Measurements from ENCODE around the gene CACNA1A.

Gene CACNA1A

GRCh38 chr19:13238891-13239534 lies 267.3 kb downstream of the CACNA1A start:
- H3K36me3 ChIP-seq (ENCODE audit: insufficient read depth, low read length): no peaks in the 10 kb centered on the region
- H3K4me2 ChIP-seq (ENCODE audit: low read length): no peak overlapping the region
- H3K4me1 ChIP-seq (ENCODE audit: control insufficient read depth, insufficient read depth, low read length): peaks cover 4% of the 10 kb centered on the region
- H3K4me3 ChIP-seq (ENCODE audit: low read length): no peak overlapping the region
- H3K9ac ChIP-seq (ENCODE audit: low read depth, low read length): no peak overlapping the region
- H3K9me3 ChIP-seq (replicated peaks; ENCODE audit: low read length): no peaks in the 10 kb centered on the region
- H3K27me3 ChIP-seq (ENCODE audit: control insufficient read depth, insufficient read depth, low read length): peaks cover 32% of the 10 kb centered on the region

GRCh38 chr19:13234518-13234917 lies 271.8 kb downstream of the CACNA1A start:
- Histone ChIP-seq H3K36me3 (ENCODE audit: insufficient read depth, low read length) (no peaks in the 10 kb centered on the region), H3K9ac (ENCODE audit: low read depth, low read length) (no peak overlapping the region), H3K4me3 (ENCODE audit: low read length) (no peak overlapping the region), H3K4me2 (ENCODE audit: low read length) (no peak overlapping the region), H3K4me1 (ENCODE audit: control insufficient read depth, insufficient read depth, low read length) (no peaks in the 10 kb centered on the region), H3K27me3 (ENCODE audit: control insufficient read depth, insufficient read depth, low read length) (peaks cover 29% of the 10 kb centered on the region), H3K9me3 (replicated peaks; ENCODE audit: low read length) (no peaks in the 10 kb centered on the region)

- Histone ChIP-seq H3K9me3 (replicated peaks; ENCODE audit: low read length) (no peaks in the 10 kb centered on the region), H3K4me1 (ENCODE audit: control insufficient read depth, insufficient read depth, low read length) (no peaks in the 10 kb centered on the region), H3K27me3 (ENCODE audit: control insufficient read depth, insufficient read depth, low read length) (peaks cover 40% of the 10 kb centered on the region), H3K4me2 (ENCODE audit: low read length) (no peak overlapping the region), H3K4me3 (ENCODE audit: low read length) (no peak overlapping the region), H3K36me3 (ENCODE audit: insufficient read depth, low read length) (no peaks in the 10 kb centered on the region), H3K9ac (ENCODE audit: low read depth, low read length) (no peak overlapping the region)
Observed at GRCh38 chr19:13231663-13232062, 274.6 kb downstream of the CACNA1A start.

- Histone ChIP-seq H3K27me3 (ENCODE audit: control insufficient read depth, insufficient read depth, low read length) (peaks cover 49% of the 10 kb centered on the region), H3K36me3 (ENCODE audit: insufficient read depth, low read length) (no peaks in the 10 kb centered on the region), H3K4me1 (ENCODE audit: control insufficient read depth, insufficient read depth, low read length) (no peaks in the 10 kb centered on the region), H3K4me2 (ENCODE audit: low read length) (no peak overlapping the region), H3K4me3 (ENCODE audit: low read length) (no peak overlapping the region), H3K9me3 (replicated peaks; ENCODE audit: low read length) (no peaks in the 10 kb centered on the region), H3K9ac (ENCODE audit: low read depth, low read length) (no peak overlapping the region)
Observed at GRCh38 chr19:13229246-13229645, 277.0 kb downstream of the CACNA1A start.

GRCh38 chr19:13228561-13228960 lies 277.7 kb downstream of the CACNA1A start:
- Histone ChIP-seq H3K36me3 (ENCODE audit: insufficient read depth, low read length) (no peaks in the 10 kb centered on the region), H3K4me2 (ENCODE audit: low read length) (no peak overlapping the region), H3K9me3 (replicated peaks; ENCODE audit: low read length) (no peaks in the 10 kb centered on the region), H3K4me3 (ENCODE audit: low read length) (no peak overlapping the region), H3K9ac (ENCODE audit: low read depth, low read length) (no peak overlapping the region), H3K27me3 (ENCODE audit: control insufficient read depth, insufficient read depth, low read length) (peaks cover 50% of the 10 kb centered on the region), H3K4me1 (ENCODE audit: control insufficient read depth, insufficient read depth, low read length) (no peaks in the 10 kb centered on the region)

GRCh38 chr19:13226983-13227382 lies 279.3 kb downstream of the CACNA1A start:
- H3K4me2 ChIP-seq (ENCODE audit: low read length): no peak overlapping the region
- H3K36me3 ChIP-seq (ENCODE audit: insufficient read depth, low read length): no peaks in the 10 kb centered on the region
- H3K9ac ChIP-seq (ENCODE audit: low read depth, low read length): no peak overlapping the region
- no peaks in the 10 kb centered on the region for H3K4me1 ChIP-seq (ENCODE audit: control insufficient read depth, insufficient read depth, low read length)
- H3K4me3 ChIP-seq (ENCODE audit: low read length): no peak overlapping the region
- H3K27me3 ChIP-seq (ENCODE audit: control insufficient read depth, insufficient read depth, low read length): peaks cover 52% of the 10 kb centered on the region
- no peaks in the 10 kb centered on the region for H3K9me3 ChIP-seq (replicated peaks; ENCODE audit: low read length)

GRCh38 chr19:13225973-13226865 lies 280.1 kb downstream of the CACNA1A start:
- Histone ChIP-seq H3K9me3 (replicated peaks; ENCODE audit: low read length) (no peaks in the 10 kb centered on the region), H3K27me3 (ENCODE audit: control insufficient read depth, insufficient read depth, low read length) (peaks cover 52% of the 10 kb centered on the region), H3K36me3 (ENCODE audit: insufficient read depth, low read length) (no peaks in the 10 kb centered on the region), H3K4me2 (ENCODE audit: low read length) (no peak overlapping the region), H3K4me3 (ENCODE audit: low read length) (no peak overlapping the region), H3K9ac (ENCODE audit: low read depth, low read length) (no peak overlapping the region), H3K4me1 (ENCODE audit: control insufficient read depth, insufficient read depth, low read length) (no peaks in the 10 kb centered on the region)

GRCh38 chr19:13225085-13225484 lies 281.2 kb downstream of the CACNA1A start:
- H3K4me1 ChIP-seq (ENCODE audit: control insufficient read depth, insufficient read depth, low read length): no peaks in the 10 kb centered on the region
- H3K36me3 ChIP-seq (ENCODE audit: insufficient read depth, low read length): no peaks in the 10 kb centered on the region
- no peak overlapping the region for H3K4me2 ChIP-seq (ENCODE audit: low read length)
- peaks cover 46% of the 10 kb centered on the region for H3K27me3 ChIP-seq (ENCODE audit: control insufficient read depth, insufficient read depth, low read length)
- no peak overlapping the region for H3K9ac ChIP-seq (ENCODE audit: low read depth, low read length)
- H3K9me3 ChIP-seq (replicated peaks; ENCODE audit: low read length): no peaks in the 10 kb centered on the region
- no peak overlapping the region for H3K4me3 ChIP-seq (ENCODE audit: low read length)

GRCh38 chr19:13220847-13221246 lies 285.4 kb downstream of the CACNA1A start:
- Histone ChIP-seq H3K36me3 (ENCODE audit: insufficient read depth, low read length) (no peaks in the 10 kb centered on the region), H3K27me3 (ENCODE audit: control insufficient read depth, insufficient read depth, low read length) (peaks cover 23% of the 10 kb centered on the region), H3K9me3 (replicated peaks; ENCODE audit: low read length) (no peaks in the 10 kb centered on the region), H3K4me1 (ENCODE audit: control insufficient read depth, insufficient read depth, low read length) (no peaks in the 10 kb centered on the region), H3K4me2 (ENCODE audit: low read length) (no peak overlapping the region), H3K4me3 (ENCODE audit: low read length) (no peak overlapping the region), H3K9ac (ENCODE audit: low read depth, low read length) (no peak overlapping the region)

GRCh38 chr19:13215572-13216380 lies 290.5 kb downstream of the CACNA1A start:
- Histone ChIP-seq H3K9ac (ENCODE audit: low read depth, low read length) (no peak overlapping the region), H3K4me2 (ENCODE audit: low read length) (no peak overlapping the region), H3K4me3 (ENCODE audit: low read length) (no peak overlapping the region), H3K27me3 (ENCODE audit: control insufficient read depth, insufficient read depth, low read length) (peaks cover 6% of the 10 kb centered on the region), H3K9me3 (replicated peaks; ENCODE audit: low read length) (no peaks in the 10 kb centered on the region), H3K36me3 (ENCODE audit: insufficient read depth, low read length) (no peaks in the 10 kb centered on the region), H3K4me1 (ENCODE audit: control insufficient read depth, insufficient read depth, low read length) (no peaks in the 10 kb centered on the region)

GRCh38 chr19:13214036-13214730 lies 292.1 kb downstream of the CACNA1A start:
- H3K9me3 ChIP-seq (replicated peaks; ENCODE audit: low read length): no peaks in the 10 kb centered on the region
- no peaks in the 10 kb centered on the region for H3K36me3 ChIP-seq (ENCODE audit: insufficient read depth, low read length)
- H3K4me2 ChIP-seq (ENCODE audit: low read length): no peak overlapping the region
- H3K9ac ChIP-seq (ENCODE audit: low read depth, low read length): no peak overlapping the region
- peaks cover 6% of the 10 kb centered on the region for H3K27me3 ChIP-seq (ENCODE audit: control insufficient read depth, insufficient read depth, low read length)
- H3K4me3 ChIP-seq (ENCODE audit: low read length): no peak overlapping the region
- no peaks in the 10 kb centered on the region for H3K4me1 ChIP-seq (ENCODE audit: control insufficient read depth, insufficient read depth, low read length)

Data from skeletal muscle satellite cell (primary cell).